ENCODE results near the gene ZNF813.
"Not testable (repeated sequence)": the region's sequence is repeated elsewhere in the genome, so short reads cannot be mapped to it uniquely, and the experiment has no call there.

The ZNF813 gene

GRCh38 chr19:53485046-53486004 is 17.8 kb downstream of the ZNF813 start:
- no peak for DNase-seq

GRCh38 chr19:53492153-53492552 is 24.6 kb downstream of the ZNF813 start:
- DNase-seq: no peak

GRCh38 chr19:53497311-53498023 is 29.9 kb downstream of the ZNF813 start:
- not testable (repeated sequence) for DNase-seq

- DNase-seq: not testable (repeated sequence)
Measured at GRCh38 chr19:53498024-53498395, 30.5 kb downstream of the ZNF813 start.

GRCh38 chr19:53503151-53503550 is 35.6 kb downstream of the ZNF813 start:
- not testable (repeated sequence) for DNase-seq

- DNase-seq: not testable (repeated sequence)
Measured at GRCh38 chr19:53503671-53504364, 36.3 kb downstream of the ZNF813 start.

- not testable (repeated sequence) for DNase-seq
Measured at GRCh38 chr19:53504365-53504703, 36.8 kb downstream of the ZNF813 start.

GRCh38 chr19:53504885-53505284 is 37.4 kb downstream of the ZNF813 start:
- DNase-seq: no peak

GRCh38 chr19:53506728-53507127 is 39.2 kb downstream of the ZNF813 start:
- no peak for DNase-seq

- DNase-seq: no peak
Measured at GRCh38 chr19:53507523-53508442, 40.2 kb downstream of the ZNF813 start.

GRCh38 chr19:53509443-53509842 is 41.9 kb downstream of the ZNF813 start:
- DNase-seq: no peak

- DNase-seq: no peak
Measured at GRCh38 chr19:53509845-53510244, 42.3 kb downstream of the ZNF813 start.

- no peak for DNase-seq
Measured at GRCh38 chr19:53511357-53511756, 43.8 kb downstream of the ZNF813 start.

- DNase-seq: peak; percentile 60
Measured at GRCh38 chr19:53511933-53512374, 44.4 kb downstream of the ZNF813 start.

GRCh38 chr19:53515047-53515446 is 47.5 kb downstream of the ZNF813 start:
- not testable (repeated sequence) for DNase-seq

GRCh38 chr19:53517114-53517741 is 49.7 kb downstream of the ZNF813 start:
- DNase-seq: no peak

- DNase-seq: no peak
Measured at GRCh38 chr19:53518121-53518520, 50.6 kb downstream of the ZNF813 start.

- no peak for DNase-seq
Measured at GRCh38 chr19:53518716-53519115, 51.2 kb downstream of the ZNF813 start.

GRCh38 chr19:53519446-53519845 is 51.9 kb downstream of the ZNF813 start:
- no peak for DNase-seq

- no peak for DNase-seq
Measured at GRCh38 chr19:53520163-53520546, 52.6 kb downstream of the ZNF813 start.

- peak; percentile 85 for DNase-seq
Measured at GRCh38 chr19:53520547-53521372, 53.2 kb downstream of the ZNF813 start.

Measured in stimulated activated CD8-positive, alpha-beta memory T cell treated with anti-CD3 and anti-CD28 coated beads, Interleukin-4, amount 100 ng/mL, for 48 hours (primary cell).